ENCODE measurements around the gene MSTN.

DNA sequence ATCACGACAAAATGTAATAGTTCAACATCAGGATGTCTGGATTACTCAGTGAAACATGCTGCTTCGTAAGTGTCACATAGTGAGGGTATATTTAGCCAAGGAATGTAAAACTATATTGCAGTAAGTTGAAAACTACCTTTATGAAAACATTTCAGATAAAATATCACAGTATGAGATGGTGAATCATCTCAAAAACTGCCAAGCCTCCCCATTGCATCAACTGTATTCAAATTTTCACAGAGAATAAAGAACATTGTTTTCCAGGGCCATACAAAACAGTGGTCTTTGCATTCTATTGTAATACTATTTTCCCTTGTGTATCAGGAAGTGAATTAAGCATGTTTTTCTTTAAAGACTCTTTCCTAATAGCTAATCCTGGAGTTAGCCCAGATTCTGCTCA is 47.6 kb upstream of the MSTN start:
- TF ChIP-seq, protein P1, sequence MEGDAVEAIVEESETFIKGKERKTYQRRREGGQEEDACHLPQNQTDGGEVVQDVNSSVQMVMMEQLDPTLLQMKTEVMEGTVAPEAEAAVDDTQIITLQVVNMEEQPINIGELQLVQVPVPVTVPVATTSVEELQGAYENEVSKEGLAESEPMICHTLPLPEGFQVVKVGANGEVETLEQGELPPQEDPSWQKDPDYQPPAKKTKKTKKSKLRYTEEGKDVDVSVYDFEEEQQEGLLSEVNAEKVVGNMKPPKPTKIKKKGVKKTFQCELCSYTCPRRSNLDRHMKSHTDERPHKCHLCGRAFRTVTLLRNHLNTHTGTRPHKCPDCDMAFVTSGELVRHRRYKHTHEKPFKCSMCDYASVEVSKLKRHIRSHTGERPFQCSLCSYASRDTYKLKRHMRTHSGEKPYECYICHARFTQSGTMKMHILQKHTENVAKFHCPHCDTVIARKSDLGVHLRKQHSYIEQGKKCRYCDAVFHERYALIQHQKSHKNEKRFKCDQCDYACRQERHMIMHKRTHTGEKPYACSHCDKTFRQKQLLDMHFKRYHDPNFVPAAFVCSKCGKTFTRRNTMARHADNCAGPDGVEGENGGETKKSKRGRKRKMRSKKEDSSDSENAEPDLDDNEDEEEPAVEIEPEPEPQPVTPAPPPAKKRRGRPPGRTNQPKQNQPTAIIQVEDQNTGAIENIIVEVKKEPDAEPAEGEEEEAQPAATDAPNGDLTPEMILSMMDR (IDR thresholded peaks at IDR 0.05) = no peak
- no peak for TF ChIP-seq ZFX (IDR thresholded peaks at IDR 0.05; ENCODE audit: borderline replicate concordance)

Data from 22Rv1 (cell line).